LNCAP (cell line): ENCODE data around the gene PCIF1.

ENCODE experiments used
- CTCF ChIP-seq: fragments of 450-650 bp; IDR thresholded peaks from 2 replicates; pipeline ENCODE4 v1.5.1; 2017; ENCODE audit warnings: mild to moderate bottlenecking

The PCIF1 gene

GRCh38 chr20:45938727-45939438, 4.4 kb downstream of the PCIF1 start:
- TF ChIP-seq CTCF = no peak

- no peak for TF ChIP-seq CTCF
Observed at GRCh38 chr20:45940053-45940452, 5.6 kb downstream of the PCIF1 start.

GRCh38 chr20:45940469-45940868, 6.0 kb downstream of the PCIF1 start:
- no peak for TF ChIP-seq CTCF

- no peak for TF ChIP-seq CTCF
Observed at GRCh38 chr20:45943613-45944012, 9.1 kb downstream of the PCIF1 start.

GRCh38 chr20:45944151-45944964, 9.9 kb downstream of the PCIF1 start:
- TF ChIP-seq CTCF = no peak

- no peak for TF ChIP-seq CTCF
Observed at GRCh38 chr20:45944965-45945677, 10.6 kb downstream of the PCIF1 start.

GRCh38 chr20:45945678-45946148, 11.2 kb downstream of the PCIF1 start:
- TF ChIP-seq CTCF = no peak
